Measurements from ENCODE around the gene SMIM38.

DNA sequence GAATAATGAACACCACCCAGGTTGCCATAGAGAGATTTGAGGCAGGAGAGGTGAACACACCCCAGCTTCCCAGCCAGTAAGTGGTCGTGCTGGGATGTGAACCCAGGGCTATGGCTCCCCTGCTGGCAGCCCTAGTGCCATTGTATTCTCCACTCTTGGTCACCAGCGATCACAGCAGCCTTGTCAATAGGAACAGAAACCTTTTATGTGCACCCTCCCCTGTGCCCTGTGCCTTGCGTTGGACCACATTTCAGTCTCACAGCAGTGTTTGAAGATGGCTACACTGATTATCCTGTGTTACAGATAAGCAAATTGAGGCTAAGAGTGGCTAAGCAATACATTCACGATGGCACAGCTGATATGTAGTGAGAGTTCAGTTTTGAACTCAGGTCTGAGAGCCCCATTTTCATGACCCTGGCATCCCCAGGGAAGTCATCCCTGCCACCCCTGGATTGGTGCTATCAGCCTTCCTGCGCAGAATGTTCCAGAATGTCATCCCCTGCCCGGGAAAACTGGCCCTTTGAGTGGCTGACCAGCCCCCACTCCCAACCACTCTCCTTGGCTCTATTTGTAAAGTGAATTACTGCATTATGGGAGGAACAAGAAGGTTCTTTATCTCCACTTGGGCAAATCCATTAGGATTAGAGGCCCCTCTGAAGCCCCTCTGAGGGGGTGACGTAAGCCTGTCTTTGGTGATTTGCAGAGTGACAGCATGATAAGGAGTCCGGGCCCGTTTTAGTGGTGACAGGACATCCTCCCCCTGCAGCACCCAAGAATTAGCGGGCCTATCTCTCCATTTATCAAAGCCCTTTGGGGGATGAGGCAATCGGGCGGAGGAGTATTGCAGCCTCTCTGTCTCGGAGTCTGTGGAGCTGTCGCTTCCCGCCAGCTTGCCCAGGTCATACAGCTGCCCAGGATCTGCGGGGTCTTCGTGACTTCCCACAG is 30.9 kb downstream of the SMIM38 start:
- TF ChIP-seq, protein P1, sequence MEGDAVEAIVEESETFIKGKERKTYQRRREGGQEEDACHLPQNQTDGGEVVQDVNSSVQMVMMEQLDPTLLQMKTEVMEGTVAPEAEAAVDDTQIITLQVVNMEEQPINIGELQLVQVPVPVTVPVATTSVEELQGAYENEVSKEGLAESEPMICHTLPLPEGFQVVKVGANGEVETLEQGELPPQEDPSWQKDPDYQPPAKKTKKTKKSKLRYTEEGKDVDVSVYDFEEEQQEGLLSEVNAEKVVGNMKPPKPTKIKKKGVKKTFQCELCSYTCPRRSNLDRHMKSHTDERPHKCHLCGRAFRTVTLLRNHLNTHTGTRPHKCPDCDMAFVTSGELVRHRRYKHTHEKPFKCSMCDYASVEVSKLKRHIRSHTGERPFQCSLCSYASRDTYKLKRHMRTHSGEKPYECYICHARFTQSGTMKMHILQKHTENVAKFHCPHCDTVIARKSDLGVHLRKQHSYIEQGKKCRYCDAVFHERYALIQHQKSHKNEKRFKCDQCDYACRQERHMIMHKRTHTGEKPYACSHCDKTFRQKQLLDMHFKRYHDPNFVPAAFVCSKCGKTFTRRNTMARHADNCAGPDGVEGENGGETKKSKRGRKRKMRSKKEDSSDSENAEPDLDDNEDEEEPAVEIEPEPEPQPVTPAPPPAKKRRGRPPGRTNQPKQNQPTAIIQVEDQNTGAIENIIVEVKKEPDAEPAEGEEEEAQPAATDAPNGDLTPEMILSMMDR (IDR thresholded peaks at IDR 0.05), result no peak
- TF ChIP-seq EP300 (IDR thresholded peaks at IDR 0.05), result no peak
